Fibroblast of lung (primary cell): ENCODE results near the gene TTL. TPM values are rescaled to one million over a fixed set of nuclear protein-coding genes. Genes with fewer than 3 reads are reported as not detected.

ENCODE experiments used
- DNase-seq, 2 donors: peaks; one replicate each; pipeline versions ENCODE4 v3.0.0 to v3.0.0-alpha.2; 2010; ENCODE audit warnings: low read depth in 2 of 2
- H2AFZ ChIP-seq: 2 replicates; pipeline ENCODE4 v1.5.1; 2012; ENCODE audit warnings: low read length, control low read depth, inconsistent platforms
- H3K27ac ChIP-seq: 2 replicates; pipeline ENCODE4 v1.5.1; 2011; ENCODE audit warnings: low read length, control low read depth; ENCODE audit not compliant: insufficient read depth
- H3K27me3 ChIP-seq: 2 replicates; pipeline ENCODE4 v1.5.1; 2011; ENCODE audit warnings: mild to moderate bottlenecking, low read length; ENCODE audit not compliant: control insufficient read depth, insufficient read depth
- H3K36me3 ChIP-seq: 2 replicates; pipeline ENCODE4 v1.5.1; 2011; ENCODE audit warnings: low read length; ENCODE audit not compliant: control insufficient read depth, insufficient read depth
- H3K4me1 ChIP-seq: 2 replicates; pipeline ENCODE4 v1.5.1; 2011; ENCODE audit warnings: low read length; ENCODE audit not compliant: control insufficient read depth, insufficient read depth; ENCODE audit errors: extremely low read depth
- H3K4me2 ChIP-seq: 2 replicates; pipeline ENCODE4 v1.5.1; 2011; ENCODE audit warnings: low read length, control low read depth; ENCODE audit not compliant: insufficient read depth; ENCODE audit errors: extremely low read depth
- H3K4me3 ChIP-seq, 4 experiments: fragments of 200-600 bp in 1 of 4; sonication (generic) in 1 of 4; replicated peaks in 1 of 4; 2 replicates each; pipeline ENCODE4 v1.5.1; 2011 to 2016; ENCODE audit warnings: low read length in 4 of 4, low read depth in 3 of 4, mild to moderate bottlenecking in 3 of 4, control low read depth in 2 of 4, inconsistent platforms in 1 of 4, mixed read lengths in 1 of 4; ENCODE audit not compliant: insufficient read depth in 1 of 4; ENCODE audit errors: control extremely low read depth in 1 of 4
- H3K79me2 ChIP-seq: 2 replicates; pipeline ENCODE4 v1.5.1; 2012; ENCODE audit warnings: mild to moderate bottlenecking, low read length, inconsistent platforms; ENCODE audit not compliant: control insufficient read depth, insufficient read depth
- H3K9ac ChIP-seq: 2 replicates; pipeline ENCODE4 v1.5.1; 2011; ENCODE audit warnings: mild to moderate bottlenecking, low read length, control low read depth; ENCODE audit not compliant: insufficient read depth
- H3K9me3 ChIP-seq: 2 replicates; pipeline ENCODE4 v1.5.1; 2012; ENCODE audit warnings: low read depth, low read length; ENCODE audit not compliant: control insufficient read depth, insufficient read depth
- H4K20me1 ChIP-seq: 2 replicates; pipeline ENCODE4 v1.5.1; 2011; ENCODE audit warnings: low read length; ENCODE audit not compliant: control insufficient read depth, insufficient read depth; ENCODE audit errors: extremely low read depth
- CTCF ChIP-seq, 2 donors: IDR thresholded peaks in 1 of 2; conservative IDR thresholded peaks in 1 of 2; 1 replicate in 1 of 2; 2 replicates in 1 of 2; pipeline ENCODE4 v1.5.1; 2011 to 2012; ENCODE audit warnings: low read length in 2 of 2, control low read depth in 1 of 2, inconsistent platforms in 1 of 2, low read depth in 1 of 2, mild to moderate bottlenecking in 1 of 2
- EZH2 ChIP-seq: IDR thresholded peaks from 2 replicates; pipeline ENCODE4 v1.5.1; 2012; ENCODE audit warnings: low read length, control low read depth, mild to moderate bottlenecking; ENCODE audit errors: missing control alignments
- polyA plus RNA-seq, 2 donors: library from polyadenylated mRNA; depleted of rRNA in 1 of 2; stranded (reverse) in 1 of 2; unstranded in 1 of 2; fragments of >200 nt; gene quantifications; 2 replicates each; pipeline ENCODE4 v1.2.1, GENCODE V29; 2011 to 2012; ENCODE audit warnings: missing spikeins in 1 of 2
- total RNA-seq: library from RNA; depleted of rRNA; stranded (reverse); fragments of >200 nt; gene quantifications from 2 replicates; pipeline ENCODE4 v1.2.1, GENCODE V29; 2014

Gene TTL
- total and polyA plus RNA-seq, 2 donors (not counting 1 experiment from before 2014, with no cell fraction given): 28.2 to 30.9 TPM

DNA sequence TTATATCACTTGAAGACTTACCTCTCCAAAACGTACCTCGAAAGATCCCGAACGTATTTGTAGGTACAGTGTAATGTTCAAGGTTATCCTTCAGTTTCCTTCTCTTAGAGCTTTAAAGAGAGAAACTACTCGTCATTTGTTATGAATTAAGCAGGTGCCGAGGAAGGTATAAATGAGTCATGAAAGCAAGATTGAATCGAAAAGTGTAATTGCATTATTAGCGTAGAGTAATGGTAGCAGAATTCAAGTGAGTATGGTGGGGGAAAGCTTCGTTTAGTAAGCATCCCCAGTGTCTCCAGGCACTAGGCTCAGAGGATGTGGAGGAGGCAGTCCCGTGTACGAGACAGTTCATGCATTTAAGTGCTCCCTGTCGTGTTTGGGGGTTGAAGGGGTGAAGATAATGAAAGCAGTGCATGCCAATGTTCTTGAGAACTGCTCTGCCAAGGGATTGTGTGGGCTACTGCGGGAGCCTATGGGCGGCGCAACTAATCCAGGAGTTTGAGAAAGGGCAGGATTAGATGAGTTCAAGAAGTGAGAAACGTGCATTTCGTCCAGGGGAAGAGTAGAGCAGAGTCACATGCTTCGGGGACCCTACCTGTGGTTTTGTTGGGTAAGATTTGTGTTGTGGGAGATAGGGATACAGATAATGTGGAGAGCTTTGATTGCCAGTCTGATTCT is 61.2 kb downstream of the TTL start:
- Histone ChIP-seq H3K27me3 (no peaks in the 10 kb centered on the region), H3K9me3 (no peaks in the 10 kb centered on the region), H3K36me3 (no peaks in the 10 kb centered on the region), H3K79me2 (peaks cover 28% of the 10 kb centered on the region), H4K20me1 (no peaks in the 10 kb centered on the region), H2AFZ (peak overlapping the region; percentile 98), H3K4me1 (peaks cover 2% of the 10 kb centered on the region), H3K4me3 (peak overlapping the region; percentile 88 to 98 (median 97)), H3K9ac (no peak overlapping the region), H3K4me2 (peak overlapping the region; percentile 90), H3K27ac (peak overlapping the region; percentile 93)
- TF ChIP-seq EZH2: no peak
- TF ChIP-seq CTCF (conservative IDR thresholded peaks at IDR 0.05 in 1 of 2, IDR thresholded peaks at IDR 0.05 in 1 of 2; ENCODE audit: low read depth in 1 of 2, low read length in 2 of 2): peak in 1 of 2 donors; percentile 4
- peak; percentile 5 to 13 for DNase-seq

- DNase-seq: peak; percentile 52 to 77
- H4K20me1 ChIP-seq: no peaks in the 10 kb centered on the region
- H3K27ac ChIP-seq: no peak overlapping the region
- no peak for TF ChIP-seq EZH2
- TF ChIP-seq CTCF (conservative IDR thresholded peaks at IDR 0.05 in 1 of 2, IDR thresholded peaks at IDR 0.05 in 1 of 2; ENCODE audit: low read depth in 1 of 2, low read length in 2 of 2): no peak
- H3K79me2 ChIP-seq: peaks cover 27% of the 10 kb centered on the region
- no peaks in the 10 kb centered on the region for H3K27me3 ChIP-seq
- H3K9me3 ChIP-seq: no peaks in the 10 kb centered on the region
- no peak overlapping the region for H3K4me3 ChIP-seq
- H3K4me2 ChIP-seq: no peak overlapping the region
- no peaks in the 10 kb centered on the region for H3K36me3 ChIP-seq
- peaks cover 2% of the 10 kb centered on the region for H3K4me1 ChIP-seq
- no peak overlapping the region for H2AFZ ChIP-seq
- no peak overlapping the region for H3K9ac ChIP-seq
Observed at GRCh38 chr2:112547333-112547732, 65.4 kb downstream of the TTL start.

- no peak for TF ChIP-seq CTCF (conservative IDR thresholded peaks at IDR 0.05 in 1 of 2, IDR thresholded peaks at IDR 0.05 in 1 of 2; ENCODE audit: low read depth in 1 of 2, low read length in 2 of 2)
- no peak for TF ChIP-seq EZH2
- H3K27me3 ChIP-seq: no peaks in the 10 kb centered on the region
- no peak overlapping the region for H3K27ac ChIP-seq
- no peak overlapping the region for H3K4me3 ChIP-seq
- no peak for DNase-seq
- no peaks in the 10 kb centered on the region for H3K9me3 ChIP-seq
- H3K4me1 ChIP-seq: no peaks in the 10 kb centered on the region
- H3K79me2 ChIP-seq: peaks cover 11% of the 10 kb centered on the region
- H2AFZ ChIP-seq: no peak overlapping the region
- no peak overlapping the region for H3K9ac ChIP-seq
- no peaks in the 10 kb centered on the region for H3K36me3 ChIP-seq
- H4K20me1 ChIP-seq: no peaks in the 10 kb centered on the region
- H3K4me2 ChIP-seq: no peak overlapping the region
Observed at GRCh38 chr2:112548980-112549379, 67.0 kb downstream of the TTL start.
